ENCODE measurements around the gene DOCK8.
"Not testable (repeated sequence)": the region's sequence is repeated elsewhere in the genome, so short reads cannot be mapped to it uniquely, and the experiment has no call there.

DOCK8 gene

GRCh38 chr9:213901-214300 is 764 bp upstream of the DOCK8 start:
- not testable (repeated sequence) for H3K9me3 ChIP-seq (ENCODE audit: control insufficient read depth in 1 of 2, low read length in 2 of 2); H3K4me1 ChIP-seq (ENCODE audit: control insufficient read depth in 1 of 2, insufficient read depth in 2 of 2, low read length in 2 of 2); H3K27me3 ChIP-seq (ENCODE audit: control insufficient read depth in 1 of 2, insufficient read depth in 2 of 2, low read length in 2 of 2); H3K36me3 ChIP-seq (ENCODE audit: control insufficient read depth in 1 of 2, insufficient read depth in 2 of 2, low read length in 2 of 2); H3K27ac ChIP-seq (ENCODE audit: low read depth, low read length)
- H3K4me3 ChIP-seq (ENCODE audit: low read depth in 1 of 2, low read length in 2 of 2), result peak overlapping the region; percentile 71 to 78
- peak overlapping the region in 1 of 2 donors; percentile 57 for H3K9ac ChIP-seq (ENCODE audit: low read depth in 1 of 2, low read length in 2 of 2)

- peak overlapping the region; percentile 81 for H3K27ac ChIP-seq (ENCODE audit: low read depth, low read length)
- peaks cover 0 to 3% of the 10 kb centered on the region in 2 donors for H3K27me3 ChIP-seq (ENCODE audit: control insufficient read depth in 1 of 2, insufficient read depth in 2 of 2, low read length in 2 of 2)
- H3K4me3 ChIP-seq (ENCODE audit: low read depth in 1 of 2, low read length in 2 of 2), result peak overlapping the region; percentile 71 to 78
- H3K9me3 ChIP-seq (ENCODE audit: control insufficient read depth in 1 of 2, low read length in 2 of 2), result no peaks in the 10 kb centered on the region
- H3K9ac ChIP-seq (ENCODE audit: low read depth in 1 of 2, low read length in 2 of 2), result peak overlapping the region; percentile 34 to 57
- H3K4me1 ChIP-seq (ENCODE audit: control insufficient read depth in 1 of 2, insufficient read depth in 2 of 2, low read length in 2 of 2), result peaks cover 0 to 8% of the 10 kb centered on the region in 2 donors
- H3K36me3 ChIP-seq (ENCODE audit: control insufficient read depth in 1 of 2, insufficient read depth in 2 of 2, low read length in 2 of 2), result no peaks in the 10 kb centered on the region
Observed at GRCh38 chr9:214351-214647, 366 bp upstream of the DOCK8 start.

- peak overlapping the region; percentile 71 to 78 for H3K4me3 ChIP-seq (ENCODE audit: low read depth in 1 of 2, low read length in 2 of 2)
Observed at GRCh38 chr9:215631-216155, 1.0 kb downstream of the DOCK8 start.

GRCh38 chr9:216866-217265 is 2.2 kb downstream of the DOCK8 start:
- Histone ChIP-seq H3K9ac (ENCODE audit: low read depth in 1 of 2, low read length in 2 of 2) (peak overlapping the region in 1 of 2 donors; percentile 57), H3K9me3 (ENCODE audit: control insufficient read depth in 1 of 2, low read length in 2 of 2) (no peaks in the 10 kb centered on the region), H3K27ac (ENCODE audit: low read depth, low read length) (no peak overlapping the region), H3K4me3 (ENCODE audit: low read depth in 1 of 2, low read length in 2 of 2) (peak overlapping the region; percentile 1 to 71), H3K4me1 (ENCODE audit: control insufficient read depth in 1 of 2, insufficient read depth in 2 of 2, low read length in 2 of 2) (peaks cover 0 to 8% of the 10 kb centered on the region in 2 donors), H3K27me3 (ENCODE audit: control insufficient read depth in 1 of 2, insufficient read depth in 2 of 2, low read length in 2 of 2) (peaks cover 0 to 3% of the 10 kb centered on the region in 2 donors), H3K36me3 (ENCODE audit: control insufficient read depth in 1 of 2, insufficient read depth in 2 of 2, low read length in 2 of 2) (no peaks in the 10 kb centered on the region)

More at GRCh38 chr9:215631-216155, 1.0 kb downstream of the DOCK8 start:
- H3K36me3 ChIP-seq (ENCODE audit: control insufficient read depth in 1 of 2, insufficient read depth in 2 of 2, low read length in 2 of 2), result no peaks in the 10 kb centered on the region
- H3K27me3 ChIP-seq (ENCODE audit: control insufficient read depth in 1 of 2, insufficient read depth in 2 of 2, low read length in 2 of 2), result peaks cover 0 to 3% of the 10 kb centered on the region in 2 donors
- H3K27ac ChIP-seq (ENCODE audit: low read depth, low read length), result peak overlapping the region; percentile 81
- H3K9me3 ChIP-seq (ENCODE audit: control insufficient read depth in 1 of 2, low read length in 2 of 2), result no peaks in the 10 kb centered on the region
- H3K9ac ChIP-seq (ENCODE audit: low read depth in 1 of 2, low read length in 2 of 2), result peak overlapping the region; percentile 43 to 57
- H3K4me1 ChIP-seq (ENCODE audit: control insufficient read depth in 1 of 2, insufficient read depth in 2 of 2, low read length in 2 of 2), result peaks cover 0 to 8% of the 10 kb centered on the region in 2 donors

- no peaks in the 10 kb centered on the region for H3K9me3 ChIP-seq (ENCODE audit: control insufficient read depth in 1 of 2, low read length in 2 of 2)
- H3K4me1 ChIP-seq (ENCODE audit: control insufficient read depth in 1 of 2, insufficient read depth in 2 of 2, low read length in 2 of 2), result peaks cover 0 to 18% of the 10 kb centered on the region in 2 donors
- no peak overlapping the region for H3K4me3 ChIP-seq (ENCODE audit: low read depth in 1 of 2, low read length in 2 of 2)
- H3K27ac ChIP-seq (ENCODE audit: low read depth, low read length), result no peak overlapping the region
- H3K27me3 ChIP-seq (ENCODE audit: control insufficient read depth in 1 of 2, insufficient read depth in 2 of 2, low read length in 2 of 2), result peaks cover 0 to 3% of the 10 kb centered on the region in 2 donors
- no peak overlapping the region for H3K9ac ChIP-seq (ENCODE audit: low read depth in 1 of 2, low read length in 2 of 2)
- no peaks in the 10 kb centered on the region for H3K36me3 ChIP-seq (ENCODE audit: control insufficient read depth in 1 of 2, insufficient read depth in 2 of 2, low read length in 2 of 2)
Observed at GRCh38 chr9:217950-218349, 3.3 kb downstream of the DOCK8 start.

GRCh38 chr9:219036-219435 is 4.4 kb downstream of the DOCK8 start:
- not testable (repeated sequence) for H3K9ac ChIP-seq (ENCODE audit: low read depth in 1 of 2, low read length in 2 of 2); H3K9me3 ChIP-seq (ENCODE audit: control insufficient read depth in 1 of 2, low read length in 2 of 2); H3K36me3 ChIP-seq (ENCODE audit: control insufficient read depth in 1 of 2, insufficient read depth in 2 of 2, low read length in 2 of 2); H3K27me3 ChIP-seq (ENCODE audit: control insufficient read depth in 1 of 2, insufficient read depth in 2 of 2, low read length in 2 of 2); H3K27ac ChIP-seq (ENCODE audit: low read depth, low read length); H3K4me3 ChIP-seq (ENCODE audit: low read depth in 1 of 2, low read length in 2 of 2)
- H3K4me1 ChIP-seq (ENCODE audit: control insufficient read depth in 1 of 2, insufficient read depth in 2 of 2, low read length in 2 of 2), result peaks cover 5 to 22% of the 10 kb centered on the region in 2 donors

- H3K36me3 ChIP-seq (ENCODE audit: control insufficient read depth in 1 of 2, insufficient read depth in 2 of 2, low read length in 2 of 2), result no peaks in the 10 kb centered on the region
- H3K4me1 ChIP-seq (ENCODE audit: control insufficient read depth in 1 of 2, insufficient read depth in 2 of 2, low read length in 2 of 2), result peaks cover 11 to 22% of the 10 kb centered on the region in 2 donors
- no peak overlapping the region for H3K9ac ChIP-seq (ENCODE audit: low read depth in 1 of 2, low read length in 2 of 2)
- peaks cover 0 to 3% of the 10 kb centered on the region in 2 donors for H3K27me3 ChIP-seq (ENCODE audit: control insufficient read depth in 1 of 2, insufficient read depth in 2 of 2, low read length in 2 of 2)
- no peak overlapping the region for H3K4me3 ChIP-seq (ENCODE audit: low read depth in 1 of 2, low read length in 2 of 2)
- H3K9me3 ChIP-seq (ENCODE audit: control insufficient read depth in 1 of 2, low read length in 2 of 2), result no peaks in the 10 kb centered on the region
- no peak overlapping the region for H3K27ac ChIP-seq (ENCODE audit: low read depth, low read length)
Observed at GRCh38 chr9:219670-220365, 5.2 kb downstream of the DOCK8 start.

GRCh38 chr9:221989-222776 is 7.5 kb downstream of the DOCK8 start:
- Histone ChIP-seq H3K36me3 (ENCODE audit: control insufficient read depth in 1 of 2, insufficient read depth in 2 of 2, low read length in 2 of 2) (no peaks in the 10 kb centered on the region), H3K9ac (ENCODE audit: low read depth in 1 of 2, low read length in 2 of 2) (no peak overlapping the region), H3K9me3 (ENCODE audit: control insufficient read depth in 1 of 2, low read length in 2 of 2) (no peaks in the 10 kb centered on the region), H3K4me1 (ENCODE audit: control insufficient read depth in 1 of 2, insufficient read depth in 2 of 2, low read length in 2 of 2) (peaks cover 15 to 16% of the 10 kb centered on the region in 2 donors), H3K27me3 (ENCODE audit: control insufficient read depth in 1 of 2, insufficient read depth in 2 of 2, low read length in 2 of 2) (no peaks in the 10 kb centered on the region), H3K4me3 (ENCODE audit: low read depth in 1 of 2, low read length in 2 of 2) (no peak overlapping the region), H3K27ac (ENCODE audit: low read depth, low read length) (no peak overlapping the region)

GRCh38 chr9:223152-223551 is 8.5 kb downstream of the DOCK8 start:
- Histone ChIP-seq H3K36me3 (ENCODE audit: control insufficient read depth in 1 of 2, insufficient read depth in 2 of 2, low read length in 2 of 2) (no peaks in the 10 kb centered on the region), H3K9ac (ENCODE audit: low read depth in 1 of 2, low read length in 2 of 2) (no peak overlapping the region), H3K4me3 (ENCODE audit: low read depth in 1 of 2, low read length in 2 of 2) (no peak overlapping the region), H3K27ac (ENCODE audit: low read depth, low read length) (no peak overlapping the region), H3K4me1 (ENCODE audit: control insufficient read depth in 1 of 2, insufficient read depth in 2 of 2, low read length in 2 of 2) (peaks cover 15 to 16% of the 10 kb centered on the region in 2 donors), H3K9me3 (ENCODE audit: control insufficient read depth in 1 of 2, low read length in 2 of 2) (no peaks in the 10 kb centered on the region), H3K27me3 (ENCODE audit: control insufficient read depth in 1 of 2, insufficient read depth in 2 of 2, low read length in 2 of 2) (no peaks in the 10 kb centered on the region)

- Histone ChIP-seq H3K9me3 (ENCODE audit: control insufficient read depth in 1 of 2, low read length in 2 of 2) (no peaks in the 10 kb centered on the region), H3K27me3 (ENCODE audit: control insufficient read depth in 1 of 2, insufficient read depth in 2 of 2, low read length in 2 of 2) (no peaks in the 10 kb centered on the region), H3K4me1 (ENCODE audit: control insufficient read depth in 1 of 2, insufficient read depth in 2 of 2, low read length in 2 of 2) (peaks cover 15 to 16% of the 10 kb centered on the region in 2 donors), H3K9ac (ENCODE audit: low read depth in 1 of 2, low read length in 2 of 2) (no peak overlapping the region), H3K36me3 (ENCODE audit: control insufficient read depth in 1 of 2, insufficient read depth in 2 of 2, low read length in 2 of 2) (no peaks in the 10 kb centered on the region), H3K27ac (ENCODE audit: low read depth, low read length) (no peak overlapping the region), H3K4me3 (ENCODE audit: low read depth in 1 of 2, low read length in 2 of 2) (no peak overlapping the region)
Observed at GRCh38 chr9:224026-224425, 9.4 kb downstream of the DOCK8 start.
